Caki2 (cell line): ENCODE measurements around the gene SNCAIP. TPM values are rescaled to one million over a fixed set of nuclear protein-coding genes. Genes with fewer than 3 reads are reported as not detected.

ENCODE experiments used
- DNase-seq: peaks from one replicate; pipeline ENCODE4 v3.0.0-alpha.2; 2015; ENCODE audit warnings: low read depth
- in situ Hi-C: cut with HindIII; loops from 2 replicates; pipeline ENCODE4 v1.10.0; 2016; ENCODE audit warnings: low sequenced_read_pairs, low pct_unique_long_range_greater_than_20kb, mixed read lengths
- total RNA-seq: library from RNA; depleted of rRNA; stranded (reverse); fragments of >200 nt; shearing (Covaris generic); gene quantifications from 2 replicates; pipeline ENCODE4 v1.2.3, GENCODE V29; 2014; ENCODE audit warnings: low replicate concordance; rRNA removed

The SNCAIP gene
- total RNA-seq, 1 experiment from 2014 or later: not detected

- in situ Hi-C loops: no loop called here
- peak; percentile 12 for DNase-seq
Measured at GRCh38 chr5:122500245-122501088, 188.4 kb downstream of the SNCAIP start.

- no peak for DNase-seq
- in situ Hi-C loops: no loop called here
Measured at GRCh38 chr5:122501089-122501435, 189.0 kb downstream of the SNCAIP start.

GRCh38 chr5:122507045-122507444 lies 195.0 kb downstream of the SNCAIP start:
- in situ Hi-C loops: no loop called here
- DNase-seq: no peak

GRCh38 chr5:122507581-122507980 lies 195.5 kb downstream of the SNCAIP start:
- in situ Hi-C loops: no loop called here
- DNase-seq: no peak

- in situ Hi-C loops: no loop called here
- DNase-seq: no peak
Measured at GRCh38 chr5:122508623-122509022, 196.6 kb downstream of the SNCAIP start.

Other genes starting within 250 kb of the SNCAIP start
- gene LOX, start 234.0 kb upstream of the SNCAIP start, total RNA-seq: 49.6 and 60.5 TPM in 2 replicates
- gene ZNF474, start 182.7 kb upstream of the SNCAIP start, total RNA-seq: 0.96 and 4.9 TPM in 2 replicates